B cell (primary cell): Measurements from ENCODE around the gene NFAM1. TPM values are rescaled to one million over a fixed set of nuclear protein-coding genes. Genes with fewer than 3 reads are reported as not detected.

ENCODE experiments used
- ATAC-seq: fragments of 200-7000 bp; cut with Tn5 transposase; one replicate; pipeline ENCODE4 v1.10.0; 2021; ENCODE audit warnings: low read depth, mild to moderate bottlenecking, moderate number of reproducible peaks, moderate library complexity
- CTCF ChIA-PET: fragments of 350-600 bp; sonication (Branson Sonifier 250); formaldehyde crosslinking; loops from one replicate; lab custom pipeline; 2021; ENCODE audit warnings: antibody characterized with exemption, inconsistent platforms; lab: Charles Lee
- POLR2A ChIA-PET: fragments of 350-600 bp; sonication (Branson Sonifier 250); formaldehyde crosslinking; loops from one replicate; lab custom pipeline; 2021; ENCODE audit warnings: antibody characterized with exemption; lab: Charles Lee
- DNase-seq: peaks from one replicate; pipeline ENCODE4 v3.0.0; 2013
- H2AFZ ChIP-seq: 2 replicates; pipeline ENCODE4 v1.6.1; 2012; ENCODE audit warnings: mild to moderate bottlenecking, low read depth, low read length; ENCODE audit not compliant: insufficient read depth, poor library complexity, severe bottlenecking
- H3K27ac ChIP-seq, 2 donors: 1 replicate in 1 of 2; 2 replicates in 1 of 2; pipeline ENCODE4 v1.5.1; 2012 to 2013; ENCODE audit warnings: low read length in 2 of 2, mild to moderate bottlenecking in 2 of 2, moderate library complexity in 1 of 2
- H3K27me3 ChIP-seq, 4 experiments: fragments of 200-600 bp in 1 of 4; sonication (generic) in 1 of 4; replicated peaks in 1 of 4; 1 replicate in 2 of 4; 2 replicates in 2 of 4; pipeline versions ENCODE4 v1.6.1 to v1.7.0; 2013 to 2016; ENCODE audit warnings: low read length in 3 of 4, mild to moderate bottlenecking in 2 of 4, mixed read lengths in 1 of 4, moderate library complexity in 1 of 4; ENCODE audit not compliant: insufficient read depth in 4 of 4, control insufficient read depth in 3 of 4; ENCODE audit errors: control extremely low read depth in 1 of 4
- H3K36me3 ChIP-seq, 2 experiments: replicated peaks in 1 of 2; 1 replicate in 1 of 2; 2 replicates in 1 of 2; pipeline versions ENCODE4 v1.6.1 to v1.7.1; 2013; ENCODE audit warnings: low read length in 1 of 2; ENCODE audit not compliant: insufficient read depth in 2 of 2, control insufficient read depth in 1 of 2; ENCODE audit errors: control extremely low read depth in 1 of 2, extremely low read depth in 1 of 2
- H3K4me1 ChIP-seq, 2 donors: fragments of 200-600 bp in 1 of 2; sonication (generic) in 1 of 2; 1 replicate in 1 of 2; 2 replicates in 1 of 2; pipeline versions ENCODE4 v1.5.1 to v1.6.1; 2013 to 2017; ENCODE audit warnings: low read length in 2 of 2; ENCODE audit not compliant: control insufficient read depth in 2 of 2, insufficient read depth in 2 of 2
- H3K4me2 ChIP-seq: replicated peaks from 2 replicates; pipeline ENCODE3; 2012; ENCODE audit warnings: mild to moderate bottlenecking, low read depth, low read length; ENCODE audit not compliant: poor library complexity, severe bottlenecking
- H3K4me3 ChIP-seq, 5 experiments: fragments of 200-600 bp in 1 of 5; sonication (generic) in 1 of 5; 1 replicate in 3 of 5; 2 replicates in 2 of 5; pipeline versions ENCODE4 v1.5.1 to v1.7.0; 2011 to 2016; ENCODE audit warnings: low read length in 4 of 5, mild to moderate bottlenecking in 4 of 5, low read depth in 2 of 5, control low read depth in 1 of 5, moderate library complexity in 1 of 5; ENCODE audit not compliant: insufficient read depth in 1 of 5; ENCODE audit errors: control extremely low read depth in 1 of 5, extremely low read depth in 1 of 5
- H3K79me2 ChIP-seq: fragments of 200-600 bp; sonication (generic); one replicate; pipeline ENCODE4 v1.6.0; 2016; ENCODE audit warnings: low read length; ENCODE audit not compliant: control insufficient read depth, insufficient read depth
- H3K9ac ChIP-seq: fragments of 200-600 bp; sonication (generic); 2 replicates; pipeline ENCODE4 v1.6.1; 2017; ENCODE audit warnings: mild to moderate bottlenecking, low read length, moderate library complexity
- H3K9me3 ChIP-seq, 3 donors: one replicate each; pipeline versions ENCODE4 v1.6.1 to v1.7.1; 2013; ENCODE audit warnings: low read length in 2 of 3; ENCODE audit not compliant: control insufficient read depth in 2 of 3, insufficient read depth in 1 of 3; ENCODE audit errors: control extremely low read depth in 1 of 3
- H4K20me1 ChIP-seq: 2 replicates; pipeline ENCODE4 v1.6.0; 2012; ENCODE audit warnings: mild to moderate bottlenecking, low read length; ENCODE audit not compliant: insufficient read depth, control insufficient read depth, poor library complexity, severe bottlenecking
- H3K27ac Mint-ChIP-seq: one replicate; pipeline ENCODE4 v1.8.0; 2021; ENCODE audit warnings: mixed read lengths
- H3K27me3 Mint-ChIP-seq: one replicate; pipeline ENCODE4 v1.8.0; 2021; ENCODE audit warnings: mixed read lengths
- H3K4me1 Mint-ChIP-seq: one replicate; pipeline ENCODE4 v1.8.0; 2021; ENCODE audit warnings: mixed read lengths
- H3K4me3 Mint-ChIP-seq: one replicate; pipeline ENCODE4 v1.8.0; 2021; ENCODE audit warnings: mixed read lengths
- H3K9me3 Mint-ChIP-seq: one replicate; pipeline ENCODE4 v1.8.0; 2022; ENCODE audit warnings: mixed read lengths; ENCODE audit not compliant: insufficient read depth
- EZH2 ChIP-seq: IDR thresholded peaks from 2 replicates; pipeline ENCODE4 v1.6.1; 2012; ENCODE audit warnings: borderline replicate concordance, low read depth, mild to moderate bottlenecking, moderate library complexity, low read length; ENCODE audit not compliant: insufficient read depth, poor library complexity, severe bottlenecking
- WGBS: methylation state at CpG from one replicate; pipeline ENCODE4 v1.1.5; 2013; ENCODE audit warnings: missing lambda C conversion rate; ENCODE audit not compliant: insufficient coverage; 5-methylcytosine and 5-hydroxymethylcytosine counted together
- intact Hi-C: fragments of 100-400 bp; cut with micrococcal nuclease; formaldehyde crosslinking; loops from one replicate; pipeline ENCODE4 v1.10.0; 2022
- polyA plus RNA-seq: library from polyadenylated mRNA; depleted of rRNA; stranded (reverse); fragments of >200 nt; gene quantifications from 2 replicates; pipeline ENCODE4 v1.2.3, GENCODE V29; 2012
- total RNA-seq, 2 donors: library from RNA; stranded (reverse); fragments of 120-200 nt in 1 of 2; gene quantifications; 1 replicate in 1 of 2; 2 replicates in 1 of 2; pipeline versions ENCODE4 v1.2.3 to v1.2.4, GENCODE V29; 2013 to 2022
- TF ChIP-seq, protein P1 (sequence below): fragments of 200-600 bp; IDR thresholded peaks from one replicate; pipeline ENCODE4 v1.8.0; 2022; ENCODE audit warnings: antibody characterized with exemption, mild to moderate bottlenecking

NFAM1 gene
- total and polyA plus RNA-seq, 2 donors (not counting 1 experiment from before 2014, with no cell fraction given): 0.27 to 0.52 TPM

DNA sequence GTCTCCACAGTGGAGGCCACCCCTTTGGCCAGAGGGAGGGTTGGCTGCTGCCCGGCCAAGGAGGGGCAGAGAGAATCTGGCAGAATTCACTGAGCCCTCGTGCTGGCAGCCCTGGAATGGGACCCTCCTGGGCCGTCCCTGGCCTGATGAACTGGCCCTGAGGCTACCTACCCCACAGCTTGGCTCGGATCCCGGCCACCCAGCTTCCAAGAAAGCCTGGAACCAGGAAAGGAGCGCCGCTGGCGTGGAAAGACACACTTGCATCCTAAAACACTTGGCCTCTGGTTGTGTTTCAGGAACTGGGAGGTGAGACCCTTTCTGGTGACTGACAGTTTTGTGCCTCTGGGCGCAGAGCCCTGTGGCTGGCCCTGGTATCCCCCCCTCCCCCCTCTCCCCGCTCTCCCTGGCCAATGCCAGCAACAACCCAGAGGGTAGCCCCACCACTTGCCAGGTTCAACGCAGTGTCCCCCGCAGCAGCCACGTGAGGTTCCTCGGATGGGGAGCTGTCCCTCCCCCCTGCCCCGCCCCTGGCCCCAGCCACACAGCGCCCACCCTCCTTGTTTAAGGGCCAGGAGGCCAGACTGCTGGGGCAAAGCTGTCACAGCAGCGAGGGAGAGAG lies 693 bp downstream of the NFAM1 start:
- ChIA-PET POLR2A (no interaction called here), CTCF (interaction anchor here (0.9 to 10.7 kb wide), 3 partner anchors 13 to 261 kb away, joined by 3 to 131 read pairs (median 4); no protein-coding TSS in a partner anchor)
- no peak for ATAC-seq
- intact Hi-C loops: loop anchor here (10.0 kb wide), 1 partner anchor 737 kb away; the partner anchor contains the start of gene MEI1
- TF ChIP-seq, protein P1, sequence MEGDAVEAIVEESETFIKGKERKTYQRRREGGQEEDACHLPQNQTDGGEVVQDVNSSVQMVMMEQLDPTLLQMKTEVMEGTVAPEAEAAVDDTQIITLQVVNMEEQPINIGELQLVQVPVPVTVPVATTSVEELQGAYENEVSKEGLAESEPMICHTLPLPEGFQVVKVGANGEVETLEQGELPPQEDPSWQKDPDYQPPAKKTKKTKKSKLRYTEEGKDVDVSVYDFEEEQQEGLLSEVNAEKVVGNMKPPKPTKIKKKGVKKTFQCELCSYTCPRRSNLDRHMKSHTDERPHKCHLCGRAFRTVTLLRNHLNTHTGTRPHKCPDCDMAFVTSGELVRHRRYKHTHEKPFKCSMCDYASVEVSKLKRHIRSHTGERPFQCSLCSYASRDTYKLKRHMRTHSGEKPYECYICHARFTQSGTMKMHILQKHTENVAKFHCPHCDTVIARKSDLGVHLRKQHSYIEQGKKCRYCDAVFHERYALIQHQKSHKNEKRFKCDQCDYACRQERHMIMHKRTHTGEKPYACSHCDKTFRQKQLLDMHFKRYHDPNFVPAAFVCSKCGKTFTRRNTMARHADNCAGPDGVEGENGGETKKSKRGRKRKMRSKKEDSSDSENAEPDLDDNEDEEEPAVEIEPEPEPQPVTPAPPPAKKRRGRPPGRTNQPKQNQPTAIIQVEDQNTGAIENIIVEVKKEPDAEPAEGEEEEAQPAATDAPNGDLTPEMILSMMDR: no peak
- no peak for TF ChIP-seq EZH2
- no peaks in the 10 kb centered on the region for H3K79me2 ChIP-seq
- no peak overlapping the region for H3K9ac ChIP-seq
- H3K4me3 ChIP-seq: peak overlapping the region in 1 of 5 experiments; percentile 19
- H3K9me3 ChIP-seq: no peaks in the 10 kb centered on the region
- peaks cover 0 to 90% (median 36%) of the 10 kb centered on the region in 4 experiments for H3K27me3 ChIP-seq
- H3K27ac ChIP-seq: no peak overlapping the region
- 49% methylated on average over 12 of the region's 17 CpGs for WGBS
- Mint-ChIP-seq H3K4me1 (peaks cover 13% of the 10 kb centered on the region), H3K4me3 (no peak overlapping the region), H3K9me3 (no peaks in the 10 kb centered on the region), H3K27me3 (peaks cover 66% of the 10 kb centered on the region), H3K27ac (no peak overlapping the region)
- no peaks in the 10 kb centered on the region for H3K36me3 ChIP-seq
- DNase-seq: no peak
- peaks cover 13 to 22% of the 10 kb centered on the region in 2 donors for H3K4me1 ChIP-seq
- H4K20me1 ChIP-seq: no peaks in the 10 kb centered on the region
- H3K4me2 ChIP-seq: peak overlapping the region; percentile 53
- H2AFZ ChIP-seq: no peak overlapping the region

DNA sequence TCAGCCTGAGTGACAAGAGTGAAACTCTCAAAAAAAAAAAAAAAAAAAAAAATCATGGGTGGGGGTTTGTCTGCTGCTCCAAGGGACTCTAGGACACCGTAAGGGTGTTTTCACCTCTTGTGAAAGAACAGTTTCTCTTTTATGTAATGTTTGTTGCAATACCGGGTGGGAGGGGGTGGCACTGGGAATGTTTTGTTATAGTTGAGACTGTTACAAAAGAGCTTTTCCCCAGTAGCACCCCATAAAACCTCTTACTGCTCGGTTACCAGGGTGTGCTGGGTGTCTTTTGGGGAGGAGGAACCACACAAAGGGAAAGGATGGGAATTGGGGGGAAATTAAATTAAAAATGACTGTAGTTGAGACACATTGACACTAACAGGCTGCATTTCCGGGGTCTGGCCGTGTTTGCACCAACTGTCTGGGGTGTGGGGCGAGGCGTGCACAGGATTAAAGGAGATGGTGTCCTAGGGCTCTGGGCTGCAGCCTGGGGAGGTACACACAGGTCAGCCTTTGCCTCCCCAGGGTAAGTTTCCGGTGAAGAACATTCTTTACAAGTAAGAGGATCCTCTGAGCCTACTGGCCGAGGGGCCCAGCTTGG lies 1.6 kb downstream of the NFAM1 start:
- intact Hi-C loops: loop anchor here (10.0 kb wide), 1 partner anchor 736 kb away; the partner anchor contains the start of gene MEI1
- Mint-ChIP-seq H3K27ac (no peak overlapping the region), H3K9me3 (no peaks in the 10 kb centered on the region), H3K4me3 (no peak overlapping the region), H3K4me1 (peaks cover 8% of the 10 kb centered on the region), H3K27me3 (peaks cover 64% of the 10 kb centered on the region)
- WGBS: 87% methylated on average over 7 of the region's 9 CpGs
- Histone ChIP-seq H3K27ac (no peak overlapping the region), H4K20me1 (no peaks in the 10 kb centered on the region), H2AFZ (no peak overlapping the region), H3K36me3 (no peaks in the 10 kb centered on the region), H3K9ac (no peak overlapping the region), H3K9me3 (no peaks in the 10 kb centered on the region), H3K4me1 (peaks cover 7 to 15% of the 10 kb centered on the region in 2 donors), H3K4me3 (peak overlapping the region in 1 of 5 experiments; percentile 6), H3K27me3 (peaks cover 0 to 92% (median 37%) of the 10 kb centered on the region in 4 experiments), H3K4me2 (no peak overlapping the region), H3K79me2 (no peaks in the 10 kb centered on the region)
- CTCF ChIA-PET: interaction anchor here (0.6 to 1.8 kb wide), 4 partner anchors 14 to 257 kb away, joined by 3 to 4 read pairs (median 3); no protein-coding TSS in a partner anchor
- no peak for TF ChIP-seq EZH2
- TF ChIP-seq, protein P1: no peak
- POLR2A ChIA-PET: interaction anchor here (0.7 kb wide), 1 partner anchor 656 kb away, joined by 7 read pairs; no protein-coding TSS in a partner anchor
- DNase-seq (no peak), ATAC-seq (no peak)
